Smooth muscle cell (in vitro differentiated cells): ENCODE results near the gene HDAC5. TPM values are rescaled to one million over a fixed set of nuclear protein-coding genes. Genes with fewer than 3 reads are reported as not detected.
A peak's percentile ranks its signal among the peaks of the same experiment; 100 is the strongest.

Experiments used
- DNase-seq: peaks from one replicate; lab custom pipeline; 2025; ENCODE audit not compliant: unreplicated experiment; lab: John Stamatoyannopoulos, UW
- H2AFZ ChIP-seq: fragments of 200-600 bp; sonication (generic); 2 replicates; pipeline ENCODE4 v1.6.0; 2016; ENCODE audit warnings: antibody characterized with exemption, low read depth, mild to moderate bottlenecking
- H3F3A ChIP-seq: fragments of 200-600 bp; sonication (generic); 2 replicates; pipeline ENCODE4 v1.6.0; 2017; ENCODE audit warnings: antibody characterized with exemption, low read depth
- H3K27ac ChIP-seq: fragments of 200-600 bp; sonication (generic); 2 replicates; pipeline ENCODE4 v1.5.1; 2016; ENCODE audit warnings: low read depth, mild to moderate bottlenecking
- H3K27me3 ChIP-seq: fragments of 200-600 bp; sonication (generic); 2 replicates; pipeline ENCODE4 v1.6.1; 2016; ENCODE audit warnings: low read depth, mild to moderate bottlenecking
- H3K36me3 ChIP-seq: fragments of 200-600 bp; sonication (generic); 2 replicates; pipeline ENCODE4 v1.5.1; 2016; ENCODE audit warnings: low read depth
- H3K4me1 ChIP-seq: fragments of 200-600 bp; sonication (generic); 2 replicates; pipeline ENCODE4 v1.5.1; 2016; ENCODE audit warnings: low read depth
- H3K4me2 ChIP-seq: fragments of 200-600 bp; sonication (generic); 2 replicates; pipeline ENCODE4 v1.6.0; 2016; ENCODE audit warnings: mild to moderate bottlenecking
- H3K4me3 ChIP-seq: fragments of 200-600 bp; sonication (generic); 2 replicates; pipeline ENCODE4 v1.5.1; 2016; ENCODE audit warnings: mild to moderate bottlenecking
- H3K79me2 ChIP-seq: fragments of 200-600 bp; sonication (generic); 2 replicates; pipeline ENCODE4 v1.6.0; 2016; ENCODE audit warnings: low read depth, mild to moderate bottlenecking
- H3K9ac ChIP-seq: fragments of 200-600 bp; sonication (generic); 2 replicates; pipeline ENCODE4 v1.6.0; 2016; ENCODE audit warnings: low read depth
- H3K9me3 ChIP-seq: fragments of 200-600 bp; sonication (generic); replicated peaks from 2 replicates; pipeline ENCODE4 v1.5.1; 2016; ENCODE audit warnings: low read depth
- H4K20me1 ChIP-seq: fragments of 200-600 bp; sonication (generic); 2 replicates; pipeline ENCODE4 v1.6.0; 2016; ENCODE audit warnings: low read depth
- CTCF ChIP-seq: fragments of 200-600 bp; sonication (generic); IDR thresholded peaks from 2 replicates; pipeline ENCODE4 v1.5.1; 2017; ENCODE audit warnings: borderline replicate concordance, mild to moderate bottlenecking, antibody characterized with exemption; ENCODE audit not compliant: insufficient read depth, poor library complexity, severe bottlenecking
- WGBS: methylation state at CpG from one replicate; pipeline ENCODE4 v1.1.7; 2016; ENCODE audit warnings: low lambda C conversion rate; 5-methylcytosine and 5-hydroxymethylcytosine counted together
- polyA plus RNA-seq: library from polyadenylated mRNA; unstranded; fragments of >200 nt; fragmentation: Nextera tagmentation; extraction: Ambion mirVana; gene quantifications from 2 replicates; pipeline ENCODE4 v1.2.1, GENCODE V29; 2016
- total RNA-seq: library from RNA; depleted of rRNA; stranded (reverse); fragments of >200 nt; gene quantifications from 2 replicates; pipeline ENCODE4 v1.2.3, GENCODE V29; 2014

HDAC5 gene
- total and polyA plus RNA-seq, 2 experiments from 2014 or later = 52.6 to 65.3 TPM

GRCh38 chr17:44094701-44095387 is 28.6 kb downstream of the HDAC5 start:
- WGBS = 75% methylated on average over 8 of the region's 8 CpGs
- Histone ChIP-seq H3K36me3 (no peaks in the 10 kb centered on the region), H3K4me1 (peaks cover 25% of the 10 kb centered on the region), H4K20me1 (peaks cover 14% of the 10 kb centered on the region), H3K27me3 (no peaks in the 10 kb centered on the region), H3K4me3 (peak overlapping the region; percentile 30), H3K4me2 (peak overlapping the region; percentile 78), H3K79me2 (peaks cover 3% of the 10 kb centered on the region), H2AFZ (no peak overlapping the region), H3K27ac (peak overlapping the region; percentile 98), H3K9me3 (no peaks in the 10 kb centered on the region), H3F3A (peaks cover 16% of the 10 kb centered on the region), H3K9ac (peak overlapping the region; percentile 86)
- TF ChIP-seq CTCF = no peak
- no peak for DNase-seq

- H3K27ac ChIP-seq = no peak overlapping the region
- H3K27me3 ChIP-seq = no peaks in the 10 kb centered on the region
- H3K4me3 ChIP-seq = no peak overlapping the region
- H3F3A ChIP-seq = peaks cover 24% of the 10 kb centered on the region
- WGBS = 97% methylated on average over 19 of the region's 21 CpGs
- H4K20me1 ChIP-seq = peaks cover 14% of the 10 kb centered on the region
- TF ChIP-seq CTCF = no peak
- peaks cover 25% of the 10 kb centered on the region for H3K4me1 ChIP-seq
- H3K36me3 ChIP-seq = no peaks in the 10 kb centered on the region
- DNase-seq = no peak
- no peak overlapping the region for H3K9ac ChIP-seq
- no peaks in the 10 kb centered on the region for H3K9me3 ChIP-seq
- H2AFZ ChIP-seq = no peak overlapping the region
- H3K79me2 ChIP-seq = no peaks in the 10 kb centered on the region
- H3K4me2 ChIP-seq = no peak overlapping the region
Observed at GRCh38 chr17:44093231-44093900, 30.1 kb downstream of the HDAC5 start.

GRCh38 chr17:44092051-44092450 is 31.4 kb downstream of the HDAC5 start:
- Histone ChIP-seq H3K4me3 (no peak overlapping the region), H2AFZ (no peak overlapping the region), H3K4me1 (peaks cover 27% of the 10 kb centered on the region), H4K20me1 (peaks cover 5% of the 10 kb centered on the region), H3K9ac (no peak overlapping the region), H3K27me3 (no peaks in the 10 kb centered on the region), H3K79me2 (no peaks in the 10 kb centered on the region), H3K36me3 (no peaks in the 10 kb centered on the region), H3K9me3 (no peaks in the 10 kb centered on the region), H3K4me2 (no peak overlapping the region), H3K27ac (no peak overlapping the region), H3F3A (peaks cover 23% of the 10 kb centered on the region)
- no peak for DNase-seq
- TF ChIP-seq CTCF = no peak
- 99% methylated on average over 11 of the region's 11 CpGs for WGBS
